Lung (tissue), 12 donors: ENCODE measurements around the gene GYG2. TPM values are rescaled to one million over a fixed set of nuclear protein-coding genes. Genes with fewer than 3 reads are reported as not detected.
"Not testable (repeated sequence)": the region's sequence is repeated elsewhere in the genome, so short reads cannot be mapped to it uniquely, and the experiment has no call there.

Experiments used
- ATAC-seq: fragments of 200-7000 bp; cut with Tn5 transposase; one replicate; pipeline ENCODE4 v1.9.1; 2020; ENCODE audit warnings: moderate number of reproducible peaks; ENCODE audit not compliant: insufficient read depth, low FRiP score
- DNase-seq, 3 donors: peaks; one replicate each; pipeline ENCODE4 v3.0.0-alpha.2; 2013 to 2017
- H3K27ac ChIP-seq, 2 donors: one replicate each; pipeline ENCODE4 v1.5.1; 2013; ENCODE audit warnings: mild to moderate bottlenecking in 2 of 2, moderate library complexity in 2 of 2, control low read depth in 1 of 2, inconsistent platforms in 1 of 2, low read depth in 1 of 2, low read length in 1 of 2
- H3K27me3 ChIP-seq, 3 donors: one replicate each; pipeline ENCODE4 v1.5.1; 2013; ENCODE audit warnings: low read length in 2 of 3; ENCODE audit not compliant: control insufficient read depth in 3 of 3, insufficient read depth in 3 of 3
- H3K36me3 ChIP-seq, 4 donors: one replicate each; pipeline ENCODE4 v1.5.1; 2013; ENCODE audit warnings: low read length in 4 of 4, mild to moderate bottlenecking in 1 of 4, moderate library complexity in 1 of 4; ENCODE audit not compliant: control insufficient read depth in 4 of 4, insufficient read depth in 4 of 4
- H3K4me1 ChIP-seq, 5 donors: one replicate each; pipeline ENCODE4 v1.5.1; 2013; ENCODE audit warnings: low read length in 5 of 5, mild to moderate bottlenecking in 2 of 5, moderate library complexity in 1 of 5; ENCODE audit not compliant: control insufficient read depth in 5 of 5, insufficient read depth in 5 of 5
- H3K4me3 ChIP-seq: one replicate; pipeline ENCODE4 v1.5.1; 2013; ENCODE audit warnings: mild to moderate bottlenecking, control low read depth, moderate library complexity
- H3K9ac ChIP-seq, 2 donors: one replicate each; pipeline ENCODE4 v1.5.1; 2013; ENCODE audit warnings: low read length in 2 of 2, control low read depth in 1 of 2; ENCODE audit not compliant: insufficient read depth in 1 of 2
- H3K9me3 ChIP-seq, 4 donors: one replicate each; pipeline ENCODE4 v1.5.1; 2013; ENCODE audit warnings: low read length in 3 of 4, mild to moderate bottlenecking in 1 of 4, moderate library complexity in 1 of 4; ENCODE audit not compliant: control insufficient read depth in 4 of 4, insufficient read depth in 3 of 4
- WGBS, 2 donors: extraction: QIAGEN DNeasy Blood & Tissue Kit; methylation state at CpG; one replicate each; pipeline ENCODE4 v1.1.7; 2013; 5-methylcytosine and 5-hydroxymethylcytosine counted together
- polyA plus RNA-seq, 2 donors: library from polyadenylated mRNA; stranded (reverse); fragments of 200-250 nt; gene quantifications; one replicate each; pipeline ENCODE4 v1.2.1, GENCODE V29; 2013
- total RNA-seq, 2 donors: library from RNA; depleted of rRNA in 1 of 2; stranded (reverse); fragments of >200 nt in 1 of 2; gene quantifications; one replicate each; pipeline ENCODE4 v1.2.1, GENCODE V29; 2014 to 2021
- TF ChIP-seq, protein P1 (sequence below): IDR thresholded peaks from 2 replicates; pipeline ENCODE4 v1.5.1; 2012; ENCODE audit warnings: mild to moderate bottlenecking; ENCODE audit errors: control extremely low read depth, extremely low read depth
- donor health status: control.
- donor health status: control.
- donor health status: Bipolar disorder and iron deficiency.
- donor health status: healthy.
- donor health status: DM: yes; HTN: yes; CAD: no.

The GYG2 gene
- total and polyA plus RNA-seq, 4 donors: 0.59 to 5.4 (median 2.7) TPM

DNA sequence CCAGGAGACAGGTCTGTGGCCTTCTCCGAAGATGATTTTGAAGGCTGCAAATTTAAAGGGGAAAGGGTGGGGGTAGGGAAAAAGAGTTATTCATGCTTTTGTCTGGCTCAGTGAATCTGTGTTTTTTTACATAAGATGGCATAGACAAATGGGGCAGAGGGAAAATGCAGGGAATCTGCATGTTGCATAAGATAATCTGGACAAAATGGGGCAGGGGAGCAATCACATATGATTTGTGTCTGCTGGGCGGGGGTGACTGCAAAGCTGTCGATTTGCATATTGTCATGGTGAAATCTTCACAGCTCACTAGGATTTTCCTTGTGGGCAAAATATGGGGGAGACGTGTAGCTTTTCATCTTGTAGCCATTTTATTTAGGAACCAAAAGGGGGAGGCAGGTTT is 29.4 kb upstream of the GYG2 start:
- ATAC-seq (no peak), DNase-seq (no peak)
- TF ChIP-seq, protein P1, sequence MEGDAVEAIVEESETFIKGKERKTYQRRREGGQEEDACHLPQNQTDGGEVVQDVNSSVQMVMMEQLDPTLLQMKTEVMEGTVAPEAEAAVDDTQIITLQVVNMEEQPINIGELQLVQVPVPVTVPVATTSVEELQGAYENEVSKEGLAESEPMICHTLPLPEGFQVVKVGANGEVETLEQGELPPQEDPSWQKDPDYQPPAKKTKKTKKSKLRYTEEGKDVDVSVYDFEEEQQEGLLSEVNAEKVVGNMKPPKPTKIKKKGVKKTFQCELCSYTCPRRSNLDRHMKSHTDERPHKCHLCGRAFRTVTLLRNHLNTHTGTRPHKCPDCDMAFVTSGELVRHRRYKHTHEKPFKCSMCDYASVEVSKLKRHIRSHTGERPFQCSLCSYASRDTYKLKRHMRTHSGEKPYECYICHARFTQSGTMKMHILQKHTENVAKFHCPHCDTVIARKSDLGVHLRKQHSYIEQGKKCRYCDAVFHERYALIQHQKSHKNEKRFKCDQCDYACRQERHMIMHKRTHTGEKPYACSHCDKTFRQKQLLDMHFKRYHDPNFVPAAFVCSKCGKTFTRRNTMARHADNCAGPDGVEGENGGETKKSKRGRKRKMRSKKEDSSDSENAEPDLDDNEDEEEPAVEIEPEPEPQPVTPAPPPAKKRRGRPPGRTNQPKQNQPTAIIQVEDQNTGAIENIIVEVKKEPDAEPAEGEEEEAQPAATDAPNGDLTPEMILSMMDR: no peak
- Histone ChIP-seq H3K9me3 (no peaks in the 10 kb centered on the region), H3K4me3 (no peak overlapping the region), H3K4me1 (no peaks in the 10 kb centered on the region), H3K27ac (no peak overlapping the region), H3K36me3 (no peaks in the 10 kb centered on the region), H3K9ac (no peak overlapping the region), H3K27me3 (peaks cover 0 to 4% (median 2%) of the 10 kb centered on the region in 3 donors)
- WGBS, 2 donors: 73 to 83% methylated on average over 4 of the region's 4 CpGs

DNA sequence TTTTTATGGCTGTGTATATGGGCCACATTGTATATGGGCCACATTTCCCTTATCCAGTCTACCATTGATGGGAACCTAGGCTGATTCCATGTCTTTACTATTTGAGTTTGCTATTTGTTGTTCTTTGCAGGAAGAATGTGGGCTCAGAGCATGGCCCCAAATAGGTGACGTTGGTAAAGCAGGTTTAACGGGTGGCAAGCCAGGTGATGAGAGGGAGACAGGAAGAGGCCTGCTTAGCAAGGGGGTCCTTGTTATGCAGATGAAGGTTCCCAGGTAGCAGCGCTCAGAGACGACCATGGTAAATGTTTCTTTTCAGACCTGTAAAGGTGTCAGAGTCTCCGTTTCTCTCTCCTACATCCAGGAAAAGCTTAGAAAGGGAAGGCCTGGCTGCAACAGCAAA is 28.8 kb upstream of the GYG2 start:
- not testable (repeated sequence) for H3K9ac ChIP-seq, H3K36me3 ChIP-seq, H3K27me3 ChIP-seq, H3K27ac ChIP-seq, ATAC-seq, H3K9me3 ChIP-seq, DNase-seq, H3K4me3 ChIP-seq, H3K4me1 ChIP-seq
- WGBS, 2 donors: 73 to 88% methylated on average over 5 of the region's 5 CpGs

DNA sequence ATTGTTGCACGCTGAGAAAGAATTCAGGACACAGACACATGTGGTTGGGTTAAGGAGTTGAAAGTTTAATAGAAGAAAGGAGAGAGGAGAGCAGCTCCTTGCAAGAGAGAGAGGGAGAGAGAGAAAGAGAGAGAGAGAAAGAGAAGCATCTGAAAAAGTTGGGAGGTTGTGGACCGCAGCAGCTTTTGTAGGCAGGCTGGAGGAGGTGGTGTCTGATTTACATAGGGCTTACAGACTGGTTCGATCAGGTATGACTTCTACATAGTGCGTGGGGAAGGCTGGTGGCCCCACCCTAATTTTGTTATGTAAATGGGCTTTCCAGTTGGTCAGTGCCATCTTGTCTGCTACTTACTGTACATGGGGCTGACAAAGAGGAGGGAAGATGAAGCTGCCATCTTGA is 27.5 kb upstream of the GYG2 start:
- ATAC-seq: no peak
- Histone ChIP-seq H3K9me3 (no peaks in the 10 kb centered on the region), H3K4me3 (no peak overlapping the region), H3K9ac (no peak overlapping the region), H3K27ac (no peak overlapping the region), H3K36me3 (no peaks in the 10 kb centered on the region), H3K27me3 (peaks cover 0 to 4% (median 2%) of the 10 kb centered on the region in 3 donors), H3K4me1 (no peaks in the 10 kb centered on the region)
- DNase-seq: no peak
- TF ChIP-seq, protein P1: no peak
- 89 to 95% methylated on average over 4 of the region's 4 CpGs for WGBS, 2 donors

DNA sequence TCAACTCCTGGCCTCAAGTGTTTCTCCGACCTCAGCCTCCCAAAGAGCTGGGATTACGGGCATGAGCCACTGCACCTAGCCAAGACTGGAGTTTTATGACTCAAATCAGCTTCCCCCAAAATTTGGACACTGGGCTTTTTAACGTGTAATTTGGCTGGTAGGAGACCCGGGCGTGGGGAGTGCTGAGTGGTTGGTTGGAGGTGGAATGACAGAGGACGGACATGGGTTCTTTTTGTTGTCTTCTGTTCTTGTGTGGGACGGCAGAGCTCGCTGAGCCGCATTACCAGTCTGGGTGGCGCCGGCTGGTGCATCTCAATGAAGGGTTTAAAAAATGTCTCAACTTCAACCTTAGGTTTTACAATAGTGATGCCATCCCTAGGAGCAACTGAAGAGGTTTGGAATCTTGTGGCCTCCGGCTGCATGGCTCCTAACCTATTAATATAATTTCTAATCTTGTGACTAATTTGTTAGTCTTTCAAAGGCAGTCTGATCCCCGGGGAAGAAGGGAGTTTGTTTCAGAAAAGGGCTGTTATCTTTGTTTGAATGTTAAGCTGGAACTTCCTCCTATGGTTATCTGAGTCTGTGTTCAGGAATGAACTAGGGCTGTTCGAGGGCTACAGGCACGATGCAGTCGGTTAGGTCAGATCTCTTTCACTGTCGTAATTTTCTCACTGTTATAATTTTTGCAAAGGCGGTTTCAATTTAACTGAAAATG is 26.2 kb upstream of the GYG2 start:
- H3K4me1 ChIP-seq, H3K36me3 ChIP-seq, H3K27me3 ChIP-seq, H3K4me3 ChIP-seq, H3K27ac ChIP-seq, ATAC-seq, H3K9me3 ChIP-seq, H3K9ac ChIP-seq, DNase-seq: not testable (repeated sequence)
- 63 to 64% methylated on average over 17 to 18 of the region's 18 CpGs for WGBS, 2 donors

DNA sequence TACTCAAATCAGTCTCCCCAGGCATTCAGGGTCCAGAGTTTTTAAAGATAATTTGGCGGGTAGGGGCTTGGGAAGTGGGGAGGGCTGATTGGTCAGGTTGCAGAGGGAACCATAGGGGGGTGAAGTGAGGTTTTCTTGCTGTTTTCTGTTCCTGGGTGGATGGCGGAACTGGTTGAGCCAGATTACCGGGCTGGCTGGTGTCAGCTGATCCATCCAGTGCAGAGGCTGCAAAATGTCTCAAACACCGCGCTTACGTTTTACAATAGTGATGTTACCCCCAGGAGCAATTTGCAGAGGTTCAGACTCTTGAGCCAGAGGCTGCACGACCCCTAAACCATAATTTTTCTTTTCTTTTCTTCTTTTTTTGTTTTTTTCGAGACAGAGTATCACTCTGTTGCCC is 25.2 kb upstream of the GYG2 start:
- H3K9ac ChIP-seq, H3K9me3 ChIP-seq, H3K4me1 ChIP-seq, ATAC-seq, H3K27ac ChIP-seq, H3K36me3 ChIP-seq, H3K4me3 ChIP-seq: not testable (repeated sequence)
- DNase-seq: peak in 1 of 3 donors; percentile 20
- WGBS, 2 donors: 68 to 89% methylated on average over 7 to 8 of the region's 8 CpGs
- peaks cover 0 to 11% (median 5%) of the 10 kb centered on the region in 3 donors for H3K27me3 ChIP-seq

DNA sequence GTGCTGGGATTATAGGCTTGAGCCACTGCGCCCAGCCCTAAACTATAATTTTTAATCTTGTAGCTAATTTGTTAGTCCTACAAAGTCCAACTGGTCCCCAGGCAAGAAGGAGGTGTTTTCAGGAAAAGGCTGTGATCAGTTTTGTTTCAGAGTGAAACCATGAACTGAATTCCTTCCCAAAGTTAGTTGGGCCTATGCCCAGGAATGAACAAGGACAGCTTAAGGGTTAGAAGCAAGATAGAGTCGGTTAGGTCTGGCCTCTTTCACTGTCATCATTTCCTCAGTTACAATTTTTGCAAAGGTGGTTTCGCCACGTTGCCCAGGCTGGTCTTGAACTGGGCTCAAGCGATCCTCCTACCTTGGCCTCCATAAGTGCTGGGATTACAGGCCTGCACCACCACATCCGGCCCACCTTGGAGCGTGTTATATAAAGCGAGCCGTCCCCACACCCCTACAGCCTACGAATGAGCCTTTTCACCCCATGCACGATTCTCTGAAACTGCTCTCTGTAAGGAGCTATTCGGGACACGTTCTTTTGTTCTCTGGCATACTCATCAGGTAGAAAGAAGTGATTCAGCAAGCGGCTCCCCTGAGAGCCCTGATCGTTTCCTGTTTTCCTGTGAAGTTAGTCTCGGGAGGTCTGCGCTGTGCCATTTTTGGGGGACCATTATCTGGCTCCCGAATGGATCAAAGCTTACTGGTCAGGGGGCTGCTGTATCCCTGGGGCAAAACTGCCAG is 24.5 kb upstream of the GYG2 start:
- H3K9ac ChIP-seq, H3K4me3 ChIP-seq, H3K36me3 ChIP-seq, H3K4me1 ChIP-seq, DNase-seq, H3K27ac ChIP-seq, H3K9me3 ChIP-seq, ATAC-seq: not testable (repeated sequence)
- 84 to 86% methylated on average over 15 to 18 of the region's 18 CpGs for WGBS, 2 donors
- H3K27me3 ChIP-seq: peaks cover 0 to 11% (median 5%) of the 10 kb centered on the region in 3 donors
